ENCODE measurements around the gene C9orf43. TPM values are rescaled to one million over a fixed set of nuclear protein-coding genes. Genes with fewer than 3 reads are reported as not detected.

The C9orf43 gene
- total RNA-seq, 4 donors from 2014 or later = 0.21 to 3.3 (median 0.58) TPM; not detected in 1

- Histone ChIP-seq H3K4me1 (no peaks in the 10 kb centered on the region), H3K27me3 (no peaks in the 10 kb centered on the region), H3K9me3 (no peaks in the 10 kb centered on the region), H3K4me3 (no peak overlapping the region), H3K36me3 (no peaks in the 10 kb centered on the region), H3K27ac (no peak overlapping the region)
- TF ChIP-seq POLR2A (IDR thresholded peaks at IDR 0.05) = no peak
- intact Hi-C loops (cut with DNase I; ENCODE audit: low total_unique reads) = no loop called here
- DNase-seq = no peak
Observed at GRCh38 chr9:113416149-113416721, 5.7 kb downstream of the C9orf43 start.

- intact Hi-C loops (cut with DNase I; ENCODE audit: low total_unique reads) = no loop called here
- Histone ChIP-seq H3K9me3 (no peaks in the 10 kb centered on the region), H3K36me3 (no peaks in the 10 kb centered on the region), H3K27me3 (no peaks in the 10 kb centered on the region), H3K27ac (no peak overlapping the region), H3K4me1 (no peaks in the 10 kb centered on the region), H3K4me3 (no peak overlapping the region)
- no peak for DNase-seq
- TF ChIP-seq POLR2A (IDR thresholded peaks at IDR 0.05) (no peak), CTCF (IDR thresholded peaks at IDR 0.05) (no peak)
Observed at GRCh38 chr9:113417370-113417769, 6.8 kb downstream of the C9orf43 start.

- no peak overlapping the region for H3K27ac ChIP-seq
- no peaks in the 10 kb centered on the region for H3K4me1 ChIP-seq
- H3K36me3 ChIP-seq = no peaks in the 10 kb centered on the region
- no peaks in the 10 kb centered on the region for H3K27me3 ChIP-seq
- intact Hi-C loops (cut with DNase I; ENCODE audit: low total_unique reads) = no loop called here
- TF ChIP-seq CTCF (IDR thresholded peaks at IDR 0.05) (no peak), POLR2A (IDR thresholded peaks at IDR 0.05) (no peak)
- H3K9me3 ChIP-seq = no peaks in the 10 kb centered on the region
- H3K4me3 ChIP-seq = no peak overlapping the region
- DNase-seq = no peak
Observed at GRCh38 chr9:113421726-113422125, 11.2 kb downstream of the C9orf43 start.

- Histone ChIP-seq H3K27ac (no peak overlapping the region), H3K4me3 (no peak overlapping the region), H3K4me1 (no peaks in the 10 kb centered on the region), H3K9me3 (no peaks in the 10 kb centered on the region), H3K36me3 (no peaks in the 10 kb centered on the region), H3K27me3 (no peaks in the 10 kb centered on the region)
- TF ChIP-seq POLR2A (IDR thresholded peaks at IDR 0.05) (no peak), CTCF (IDR thresholded peaks at IDR 0.05) (no peak)
- intact Hi-C loops (cut with DNase I; ENCODE audit: low total_unique reads) = no loop called here
- DNase-seq = no peak
Observed at GRCh38 chr9:113425072-113425471, 14.5 kb downstream of the C9orf43 start.

- no peaks in the 10 kb centered on the region for H3K36me3 ChIP-seq
- no peaks in the 10 kb centered on the region for H3K27me3 ChIP-seq
- no peaks in the 10 kb centered on the region for H3K4me1 ChIP-seq
- H3K4me3 ChIP-seq = no peak overlapping the region
- intact Hi-C loops (cut with DNase I; ENCODE audit: low total_unique reads) = no loop called here
- no peak overlapping the region for H3K27ac ChIP-seq
- DNase-seq = no peak
- no peaks in the 10 kb centered on the region for H3K9me3 ChIP-seq
- TF ChIP-seq POLR2A (IDR thresholded peaks at IDR 0.05) = no peak
- no peak for TF ChIP-seq CTCF (IDR thresholded peaks at IDR 0.05)
Observed at GRCh38 chr9:113426701-113427100, 16.2 kb downstream of the C9orf43 start.

GRCh38 chr9:113427629-113428028 is 17.1 kb downstream of the C9orf43 start:
- Histone ChIP-seq H3K27me3 (no peaks in the 10 kb centered on the region), H3K9me3 (no peaks in the 10 kb centered on the region), H3K36me3 (no peaks in the 10 kb centered on the region), H3K4me1 (no peaks in the 10 kb centered on the region), H3K27ac (no peak overlapping the region), H3K4me3 (no peak overlapping the region)
- no peak for DNase-seq
- intact Hi-C loops (cut with DNase I; ENCODE audit: low total_unique reads) = no loop called here
- TF ChIP-seq POLR2A (IDR thresholded peaks at IDR 0.05) (no peak), CTCF (IDR thresholded peaks at IDR 0.05) (no peak)
